Measurements from ENCODE around the gene PCSK4.

- no peak for TF ChIP-seq CTCF (conservative IDR thresholded peaks at IDR 0.05)
- TF ChIP-seq EZH2 (IDR thresholded peaks at IDR 0.05; ENCODE audit: low read depth) = no peak
These were observed 6.8 kb upstream of the PCSK4 start for GRCh38 chr19:1496714-1497577.
